ENCODE measurements around the gene TLNRD1.

- TF ChIP-seq EZH2 (IDR thresholded peaks at IDR 0.05; ENCODE audit: low read length) (no peak), CTCF (optimal IDR thresholded peaks at IDR 0.05 in 1 of 3, IDR thresholded peaks at IDR 0.05 in 1 of 3, conservative IDR thresholded peaks at IDR 0.05 in 1 of 3; ENCODE audit: extremely low read depth in 1 of 3, insufficient read depth in 2 of 3, low read length in 3 of 3) (peak in 2 of 3 experiments; percentile 8 to 33)
Observed at GRCh38 chr15:80991421-80991820, 9.3 kb upstream of the TLNRD1 start.

Data from keratinocyte (primary cell).